ENCODE data around the gene MYEOV.

MYEOV gene

GRCh38 chr11:69278091-69278867 lies 15.7 kb upstream of the MYEOV start:
- TF ChIP-seq, protein P1, sequence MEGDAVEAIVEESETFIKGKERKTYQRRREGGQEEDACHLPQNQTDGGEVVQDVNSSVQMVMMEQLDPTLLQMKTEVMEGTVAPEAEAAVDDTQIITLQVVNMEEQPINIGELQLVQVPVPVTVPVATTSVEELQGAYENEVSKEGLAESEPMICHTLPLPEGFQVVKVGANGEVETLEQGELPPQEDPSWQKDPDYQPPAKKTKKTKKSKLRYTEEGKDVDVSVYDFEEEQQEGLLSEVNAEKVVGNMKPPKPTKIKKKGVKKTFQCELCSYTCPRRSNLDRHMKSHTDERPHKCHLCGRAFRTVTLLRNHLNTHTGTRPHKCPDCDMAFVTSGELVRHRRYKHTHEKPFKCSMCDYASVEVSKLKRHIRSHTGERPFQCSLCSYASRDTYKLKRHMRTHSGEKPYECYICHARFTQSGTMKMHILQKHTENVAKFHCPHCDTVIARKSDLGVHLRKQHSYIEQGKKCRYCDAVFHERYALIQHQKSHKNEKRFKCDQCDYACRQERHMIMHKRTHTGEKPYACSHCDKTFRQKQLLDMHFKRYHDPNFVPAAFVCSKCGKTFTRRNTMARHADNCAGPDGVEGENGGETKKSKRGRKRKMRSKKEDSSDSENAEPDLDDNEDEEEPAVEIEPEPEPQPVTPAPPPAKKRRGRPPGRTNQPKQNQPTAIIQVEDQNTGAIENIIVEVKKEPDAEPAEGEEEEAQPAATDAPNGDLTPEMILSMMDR (conservative IDR thresholded peaks at IDR 0.05; ENCODE audit: low read depth, low read length): no peak
- H3K4me3 ChIP-seq (ENCODE audit: low read depth, low read length): no peak overlapping the region
- DNase-seq (ENCODE audit: low read depth): peak; percentile 23

- H3K4me3 ChIP-seq (ENCODE audit: low read depth, low read length): no peak overlapping the region
- TF ChIP-seq, protein P1 (conservative IDR thresholded peaks at IDR 0.05; ENCODE audit: low read depth, low read length): no peak
- peak; percentile 76 for DNase-seq (ENCODE audit: low read depth)
These were observed 13.5 kb upstream of the MYEOV start for GRCh38 chr11:69280451-69280850.

DNA sequence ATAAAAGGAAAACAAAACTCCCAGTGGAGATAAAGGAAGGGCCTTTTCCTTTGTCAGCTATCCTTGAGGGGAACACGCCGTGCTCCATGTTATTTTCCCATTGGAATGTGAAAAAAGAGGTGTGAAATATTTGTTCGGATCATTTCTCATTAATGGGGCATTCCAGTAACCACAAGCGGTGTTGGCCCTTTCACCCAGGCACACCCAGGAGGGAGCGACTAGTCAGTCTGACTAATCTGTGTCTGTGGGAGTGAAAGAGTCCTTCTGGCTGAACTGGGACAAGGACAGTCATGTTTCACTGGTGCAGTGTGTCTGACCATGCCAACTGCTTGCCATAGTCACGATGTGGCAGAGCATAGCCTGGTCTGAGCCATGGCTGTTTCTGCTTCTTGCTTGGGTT lies 13.0 kb upstream of the MYEOV start:
- TF ChIP-seq, protein P1 (conservative IDR thresholded peaks at IDR 0.05; ENCODE audit: low read depth, low read length): no peak
- peak; percentile 81 for DNase-seq (ENCODE audit: low read depth)
- no peak overlapping the region for H3K4me3 ChIP-seq (ENCODE audit: low read depth, low read length)

- TF ChIP-seq, protein P1 (conservative IDR thresholded peaks at IDR 0.05; ENCODE audit: low read depth, low read length): no peak
- no peak for DNase-seq (ENCODE audit: low read depth)
- no peak overlapping the region for H3K4me3 ChIP-seq (ENCODE audit: low read depth, low read length)
These were observed 10.5 kb upstream of the MYEOV start for GRCh38 chr11:69283446-69283845.

GRCh38 chr11:69284081-69284511 lies 9.9 kb upstream of the MYEOV start:
- TF ChIP-seq, protein P1 (conservative IDR thresholded peaks at IDR 0.05; ENCODE audit: low read depth, low read length): no peak
- no peak for DNase-seq (ENCODE audit: low read depth)
- H3K4me3 ChIP-seq (ENCODE audit: low read depth, low read length): no peak overlapping the region

GRCh38 chr11:69285091-69285490 lies 8.9 kb upstream of the MYEOV start:
- DNase-seq (ENCODE audit: low read depth): no peak
- TF ChIP-seq, protein P1 (conservative IDR thresholded peaks at IDR 0.05; ENCODE audit: low read depth, low read length): no peak
- H3K4me3 ChIP-seq (ENCODE audit: low read depth, low read length): no peak overlapping the region

DNA sequence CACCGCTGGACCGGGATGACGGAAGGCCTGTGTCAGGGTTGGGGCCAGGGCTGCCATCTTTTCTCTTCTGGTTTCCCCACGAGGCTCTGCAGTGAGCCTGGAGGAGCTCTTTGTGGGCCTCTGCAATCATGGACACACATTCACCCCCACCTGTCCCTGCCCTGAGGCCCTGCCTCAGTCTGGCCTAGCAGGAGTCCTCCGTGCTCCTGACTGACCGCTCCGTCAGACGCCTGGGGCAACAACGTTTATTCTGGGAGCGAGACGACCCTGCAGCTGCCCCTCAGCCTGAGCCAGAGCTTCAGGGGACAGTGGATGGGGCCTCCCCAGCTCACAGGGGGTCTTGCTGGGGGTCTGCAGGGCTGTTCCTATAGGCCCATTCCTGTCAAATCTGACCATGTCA lies 8.2 kb upstream of the MYEOV start:
- no peak for DNase-seq (ENCODE audit: low read depth)
- no peak overlapping the region for H3K4me3 ChIP-seq (ENCODE audit: low read depth, low read length)
- TF ChIP-seq, protein P1 (conservative IDR thresholded peaks at IDR 0.05; ENCODE audit: low read depth, low read length): no peak
